Measurements from ENCODE around the gene WBP2NL.

WBP2NL gene

GRCh38 chr22:42074132-42074811 is 75.7 kb downstream of the WBP2NL start, which contains the start of gene PHETA2:
TSS of gene PHETA2 (plus strand) at chr22:42074248. CDS start at chr22:42077294, 3,046 bp downstream.
- no peak for DNase-seq

GRCh38 chr22:42074846-42075676 is 76.5 kb downstream of the WBP2NL start:
- DNase-seq: no peak

GRCh38 chr22:42076764-42077485 is 78.3 kb downstream of the WBP2NL start:
- DNase-seq: no peak

GRCh38 chr22:42077486-42078125 is 79.0 kb downstream of the WBP2NL start:
- no peak for DNase-seq

Data from NCI-H2029 treated with DMSO at 0.1 percent for 48 hours (cell line).